ENCODE measurements around the gene REC8. TPM values are rescaled to one million over a fixed set of nuclear protein-coding genes. Genes with fewer than 3 reads are reported as not detected.

REC8 gene
- total RNA-seq, 1 donor from 2014 or later = 9.6 TPM

GRCh38 chr14:24207625-24208024, 35.7 kb downstream of the REC8 start:
- no peaks in the 10 kb centered on the region for H3K9me3 ChIP-seq

GRCh38 chr14:24211311-24211710, 39.4 kb downstream of the REC8 start:
- no peaks in the 10 kb centered on the region for H3K9me3 ChIP-seq
- H3K36me3 ChIP-seq = peaks cover 29 to 45% of the 10 kb centered on the region in 2 donors
- no peak for TF ChIP-seq CTCF (IDR thresholded peaks at IDR 0.05)
- peaks cover 3 to 29% of the 10 kb centered on the region in 2 donors for H3K4me1 ChIP-seq
- intact Hi-C loops (cut with DNase I) = no loop called here
- no peak overlapping the region for H3K4me3 ChIP-seq
- peak in 1 of 2 donors; percentile 56 for DNase-seq (ENCODE audit: low spot score in 2 of 2)
- H3K27ac ChIP-seq = no peak overlapping the region
- no peaks in the 10 kb centered on the region for H3K27me3 ChIP-seq

More at GRCh38 chr14:24207625-24208024, 35.7 kb downstream of the REC8 start:
- no peak overlapping the region for H3K4me3 ChIP-seq
- no peak overlapping the region for H3K27ac ChIP-seq
- no peaks in the 10 kb centered on the region for H3K27me3 ChIP-seq
- H3K36me3 ChIP-seq = peaks cover 36 to 60% of the 10 kb centered on the region in 2 donors
- no peak for TF ChIP-seq CTCF (IDR thresholded peaks at IDR 0.05)
- intact Hi-C loops (cut with DNase I) = no loop called here
- H3K4me1 ChIP-seq = peaks cover 0 to 9% of the 10 kb centered on the region in 2 donors
- peak in 1 of 2 donors; percentile 48 for DNase-seq (ENCODE audit: low spot score in 2 of 2)

- TF ChIP-seq CTCF (IDR thresholded peaks at IDR 0.05) = peak in 2 of 3 experiments; percentile 26 to 37
- peak within 1 kb of the TSS; percentile 92 to 95 for H3K27ac ChIP-seq
- peak within 1 kb of the TSS; percentile 57 to 85 for H3K4me3 ChIP-seq
- intact Hi-C loops (cut with DNase I) = loop anchor here (1.0 kb wide), 2 partner anchors 18 to 29 kb away; partner anchors contain the start of genes TINF2 and TM9SF1
- peaks cover 20 to 37% of the 10 kb centered on the region in 2 donors for H3K36me3 ChIP-seq
- H3K4me1 ChIP-seq = peaks cover 3 to 29% of the 10 kb centered on the region in 2 donors
- H3K27me3 ChIP-seq = no peaks in the 10 kb centered on the region
- DNase-seq (ENCODE audit: low spot score in 2 of 2) = peak; percentile 95 to 99
- H3K9me3 ChIP-seq = no peaks in the 10 kb centered on the region
Observed at GRCh38 chr14:24212924-24213865, 41.3 kb downstream of the REC8 start, which contains the start of gene CHMP4A. CHMP4A (minus strand) TSS chr14:24213488; CDS start chr14:24213439, 49 bp downstream.

GRCh38 chr14:24213866-24214662, 42.2 kb downstream of the REC8 start:
- Histone ChIP-seq H3K36me3 (peaks cover 12 to 32% of the 10 kb centered on the region in 2 donors), H3K9me3 (no peaks in the 10 kb centered on the region), H3K4me1 (peaks cover 3 to 29% of the 10 kb centered on the region in 2 donors), H3K4me3 (peak overlapping the region; percentile 57 to 85), H3K27ac (peak overlapping the region; percentile 92 to 95), H3K27me3 (no peaks in the 10 kb centered on the region)
- peak in 1 of 2 donors; percentile 19 for DNase-seq (ENCODE audit: low spot score in 2 of 2)
- TF ChIP-seq CTCF (IDR thresholded peaks at IDR 0.05) = no peak
- intact Hi-C loops (cut with DNase I) = loop anchor here (1.0 kb wide), 2 partner anchors 19 to 28 kb away; partner anchors contain the start of genes TINF2 and TM9SF1
